GM21390 (cell line): Measurements from ENCODE around the gene KIF7.
"Not testable (repeated sequence)": the region's sequence is repeated elsewhere in the genome, so short reads cannot be mapped to it uniquely, and the experiment has no call there.

Source experiments
- ATAC-seq: cut with Tn5 transposase; IDR thresholded peaks from one replicate; pipeline ENCODE4 v1.9.1; 2021; ENCODE audit not compliant: unreplicated experiment

Gene KIF7

DNA sequence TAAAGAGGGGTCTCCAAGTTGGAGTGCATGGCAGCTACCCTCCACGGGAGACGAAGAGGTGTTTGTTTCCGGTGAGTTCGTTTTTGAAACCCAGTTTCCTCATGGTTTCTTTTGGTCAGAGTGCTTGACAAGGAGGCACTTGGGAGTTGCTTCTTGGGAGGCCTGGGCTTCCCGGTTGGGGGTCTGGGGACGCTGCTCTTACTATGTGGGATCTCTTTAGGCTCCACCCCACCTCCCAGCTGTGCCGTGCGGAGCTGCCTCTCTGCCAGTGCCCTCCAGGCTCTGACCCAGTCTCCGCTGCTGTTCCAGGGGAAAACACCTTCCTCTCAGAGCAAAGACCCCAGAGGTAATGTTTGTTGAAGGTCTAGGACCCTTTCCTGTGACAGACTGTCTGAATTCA, 29.6 kb downstream of the KIF7 start:
- ATAC-seq = no peak

DNA sequence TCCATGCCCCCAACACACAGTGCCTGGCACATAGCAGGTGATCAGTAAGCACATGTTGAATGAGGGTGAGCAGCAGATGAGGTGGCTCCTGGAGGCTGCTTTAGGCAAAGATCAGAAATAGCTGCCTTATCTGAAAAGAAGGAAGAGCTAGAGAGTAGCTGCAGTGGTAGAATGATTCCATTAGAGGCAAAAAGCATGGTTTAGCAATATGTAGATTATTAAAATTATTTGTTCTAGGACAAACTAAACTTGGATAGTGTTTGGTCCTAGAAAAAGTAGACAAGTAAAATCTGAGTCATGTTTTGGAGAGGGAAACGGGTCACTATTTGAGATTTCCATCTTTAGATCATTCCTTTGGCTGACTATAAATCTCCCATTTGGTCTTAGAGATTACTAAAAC, 32.1 kb downstream of the KIF7 start:
- no peak for ATAC-seq

DNA sequence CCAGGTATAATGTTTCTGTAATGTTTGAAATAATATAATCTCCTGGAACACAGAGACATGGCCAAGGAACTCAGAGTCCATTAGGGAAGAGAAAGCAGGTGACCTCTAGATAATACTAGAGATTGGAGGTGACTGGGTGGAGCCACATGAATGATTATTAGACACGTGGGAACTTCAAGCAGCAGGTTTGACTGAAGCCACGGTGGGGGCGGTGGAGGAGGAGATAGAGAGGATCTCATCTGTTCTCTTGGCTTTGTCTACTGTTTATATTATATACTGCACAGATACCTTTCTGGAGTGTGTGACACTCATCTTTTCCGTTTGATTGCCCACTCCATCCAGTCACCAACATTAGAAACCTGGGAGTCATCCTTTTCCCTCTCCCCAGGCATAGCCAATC, 33.7 kb downstream of the KIF7 start:
- ATAC-seq = no peak

DNA sequence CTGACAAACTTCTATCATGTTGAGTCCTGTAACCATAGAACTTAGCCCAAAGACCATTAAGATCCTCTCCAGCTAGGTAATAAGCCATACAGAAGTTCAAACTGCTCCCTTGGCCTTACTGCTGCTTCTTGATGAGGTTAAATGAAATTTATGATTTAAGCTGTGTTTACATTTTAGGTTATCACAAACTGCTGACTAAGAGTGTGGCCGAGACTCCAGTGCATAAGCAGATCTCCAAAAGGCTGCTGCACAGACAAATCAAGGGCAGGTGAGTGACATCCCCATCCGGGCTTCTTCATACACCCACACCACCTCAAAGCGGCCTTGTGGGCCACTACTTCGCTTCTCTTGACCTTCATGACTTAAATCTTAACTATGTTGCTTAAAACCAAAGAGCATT, 39.0 kb downstream of the KIF7 start:
- no peak for ATAC-seq

DNA sequence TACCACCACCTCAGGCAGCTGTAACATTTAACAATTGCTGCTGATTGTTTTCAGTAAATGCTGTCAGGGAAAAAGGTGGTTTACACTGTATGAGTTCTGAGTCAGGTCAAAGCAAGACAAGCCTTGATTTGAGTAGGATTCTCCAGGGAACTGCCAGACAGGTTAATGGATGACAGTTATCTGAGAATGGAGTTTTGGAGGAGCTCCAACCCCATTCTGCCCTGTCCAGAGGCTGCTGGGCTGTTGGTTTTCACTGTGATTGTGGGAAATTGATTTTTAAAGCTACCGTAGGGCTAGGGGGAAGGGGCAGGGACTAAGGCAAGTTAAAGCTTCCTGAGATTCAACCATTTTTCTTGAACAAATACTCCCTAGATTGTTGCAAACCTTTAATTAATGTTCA, 40.1 kb downstream of the KIF7 start:
- no peak for ATAC-seq

DNA sequence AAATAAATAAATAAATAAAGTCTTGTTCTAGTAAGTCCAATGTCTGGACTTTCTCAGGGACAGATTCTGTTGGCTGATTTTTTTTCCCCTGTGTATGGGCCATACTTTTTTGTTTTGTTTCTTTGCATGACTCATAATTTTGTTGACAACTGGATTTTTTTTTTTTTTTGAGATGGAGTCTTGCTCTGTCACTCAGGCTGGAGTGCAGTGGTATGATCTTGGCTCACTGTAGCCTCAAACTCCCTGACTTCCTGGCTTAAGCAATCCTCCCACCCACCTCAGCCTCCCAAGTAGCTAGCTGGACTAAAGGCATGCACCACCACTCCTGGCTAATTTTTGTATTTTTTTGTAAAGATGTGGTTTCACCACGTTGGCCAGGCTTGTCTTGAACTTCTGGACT, 41.1 kb downstream of the KIF7 start:
- no peak for ATAC-seq

DNA sequence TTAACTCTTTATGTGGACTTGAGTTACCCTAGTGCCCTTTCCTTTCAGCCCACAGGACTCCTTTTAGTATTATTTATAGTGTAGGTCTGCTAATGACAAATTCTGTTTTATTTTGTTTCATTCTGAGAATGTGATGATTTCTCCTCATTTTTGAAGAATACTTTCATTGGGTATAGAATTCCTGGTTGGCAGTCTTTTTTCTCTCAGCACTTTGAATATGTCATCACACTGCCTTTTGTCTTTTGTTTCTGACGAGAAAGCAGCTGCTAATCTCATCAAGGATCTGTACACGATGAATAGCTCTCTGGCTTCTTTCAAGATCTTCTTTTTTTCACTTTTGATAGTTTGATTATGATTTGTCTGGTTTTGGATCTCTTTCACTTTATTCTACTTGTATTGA, 42.2 kb downstream of the KIF7 start:
- no peak for ATAC-seq

DNA sequence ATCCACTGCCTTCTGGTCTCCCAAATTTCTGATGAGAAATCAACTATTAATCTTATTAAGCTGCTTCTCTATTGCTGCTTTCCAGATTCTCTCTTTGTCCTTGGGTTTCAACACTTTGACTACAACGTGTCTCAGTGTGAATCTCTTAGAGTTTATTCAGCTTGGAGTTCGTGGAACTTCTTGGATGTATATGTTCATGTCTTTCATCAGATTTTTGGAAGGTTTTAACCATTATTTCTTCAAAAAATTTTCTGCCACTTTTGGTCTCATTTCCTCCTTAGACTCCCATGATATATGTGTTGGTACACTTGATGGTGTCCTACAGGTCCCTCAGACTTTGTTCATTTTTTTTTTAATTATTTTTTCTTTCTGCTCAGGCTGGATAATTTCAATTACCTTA, 44.0 kb downstream of the KIF7 start:
- no peak for ATAC-seq

DNA sequence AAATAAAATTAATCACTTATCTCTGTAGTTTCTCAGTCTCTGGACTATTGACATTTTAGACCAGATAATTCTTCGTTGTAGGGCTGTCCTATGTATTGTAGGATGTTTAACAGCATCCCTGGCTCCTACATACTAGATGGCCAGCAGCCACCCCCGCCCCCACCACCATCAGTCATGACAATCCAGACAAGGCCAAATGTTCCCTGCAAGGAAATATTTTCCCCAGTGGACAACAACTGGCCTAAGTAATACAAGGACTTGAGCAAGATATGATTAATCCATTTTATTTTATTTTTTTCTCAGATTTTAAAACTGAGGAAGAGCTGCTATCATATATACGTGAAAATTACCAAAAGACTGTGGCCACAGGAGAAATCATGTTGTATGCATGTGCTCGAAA, 56.2 kb downstream of the KIF7 start:
- ATAC-seq = no peak

DNA sequence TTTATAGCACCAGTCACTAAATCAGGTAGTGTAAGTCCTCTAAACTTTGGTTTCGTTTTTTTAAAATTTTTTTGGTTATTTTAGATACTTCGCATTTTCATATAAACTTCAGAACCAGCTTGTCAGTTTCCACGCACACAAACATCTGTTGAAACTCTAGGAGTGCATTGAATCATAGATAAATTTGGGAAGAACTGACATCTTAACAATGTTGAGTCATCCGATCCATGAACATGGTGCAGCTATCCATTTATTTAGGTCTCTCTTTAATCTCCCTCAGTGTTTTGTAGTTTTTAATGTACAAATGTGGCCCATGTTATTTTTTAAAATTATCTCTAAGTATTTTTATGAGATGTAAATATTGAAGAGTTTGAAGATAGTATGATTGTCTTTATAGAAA, 62.2 kb downstream of the KIF7 start:
- ATAC-seq = no peak

DNA sequence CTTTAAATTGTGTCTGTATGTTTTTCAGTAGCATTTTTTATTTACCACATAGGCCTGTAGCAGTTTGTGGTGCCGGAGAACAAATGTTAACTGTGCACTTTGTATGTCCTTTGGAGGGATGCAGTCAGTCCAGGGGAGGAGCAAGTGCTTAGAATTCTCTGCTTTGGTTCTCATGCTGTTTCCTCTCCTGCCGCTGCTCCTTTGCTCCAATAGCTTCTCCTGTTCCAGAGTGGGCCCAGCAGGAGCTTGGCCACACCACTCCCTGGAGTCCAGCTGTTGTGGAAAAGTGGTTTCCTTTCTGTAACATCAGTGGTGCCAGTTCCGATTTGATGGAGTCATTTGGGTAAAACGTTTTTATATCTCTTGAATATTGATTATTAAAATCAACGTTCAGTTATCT, 63.4 kb downstream of the KIF7 start:
- ATAC-seq = no peak

DNA sequence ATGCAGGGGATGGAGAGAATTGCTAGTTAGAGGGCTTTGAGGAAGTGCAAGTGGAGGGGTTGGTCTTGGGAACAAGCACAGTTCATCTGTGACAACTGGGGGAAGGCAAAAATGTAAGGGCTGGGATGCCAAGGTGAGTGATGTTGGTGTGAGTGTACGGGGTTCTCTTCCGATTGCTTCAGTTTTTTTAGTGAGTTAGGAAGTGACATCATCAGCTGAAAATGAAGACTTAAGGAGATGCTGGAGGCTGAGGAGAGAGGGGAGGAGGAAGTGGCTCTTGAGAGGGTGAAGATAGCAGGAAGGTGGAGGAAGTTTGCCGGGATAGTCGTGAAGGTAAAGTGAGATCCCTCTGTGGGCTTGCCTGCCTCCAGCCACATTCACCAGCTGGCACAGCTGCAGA, 67.3 kb downstream of the KIF7 start:
- no peak for ATAC-seq

DNA sequence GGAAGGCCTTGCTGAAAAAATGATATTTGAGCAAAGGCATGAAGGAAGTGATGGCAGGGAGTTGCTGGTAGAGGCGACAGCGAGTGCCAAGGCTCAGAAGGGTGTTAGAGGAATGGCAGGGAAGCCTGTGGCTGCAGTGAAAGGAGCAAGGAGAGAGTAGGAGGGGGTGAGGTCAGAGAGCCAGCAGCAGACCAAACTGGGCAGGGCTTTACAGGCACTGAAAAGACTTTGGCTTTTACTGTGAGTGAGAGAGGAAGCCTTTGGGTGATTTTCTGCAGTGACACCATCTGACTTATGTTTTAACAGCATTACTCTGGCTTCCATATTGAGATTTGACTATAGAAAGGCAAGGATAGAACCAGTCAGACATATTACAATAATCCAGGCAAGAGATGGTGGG, 68.6 kb downstream of the KIF7 start:
- ATAC-seq = no peak

DNA sequence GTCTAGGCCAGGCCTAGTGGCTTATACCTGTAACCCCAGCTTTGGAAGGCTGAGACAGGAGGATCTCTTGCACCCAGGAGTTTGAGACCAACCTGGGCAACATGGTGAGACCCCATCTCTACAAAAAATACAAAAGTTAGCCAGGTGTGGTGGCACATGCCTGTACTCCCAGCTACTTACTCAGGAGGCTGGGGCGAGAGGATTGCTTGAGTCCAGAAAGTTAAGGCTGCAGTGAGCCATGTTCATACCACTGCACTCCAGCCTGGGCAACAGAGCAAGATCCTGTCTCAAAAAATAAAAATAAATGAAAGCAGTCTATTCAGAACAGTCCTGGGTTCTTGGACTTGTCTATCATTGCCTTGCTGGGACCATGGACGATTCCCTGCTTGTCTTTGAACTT, 74.5 kb downstream of the KIF7 start:
- not testable (repeated sequence) for ATAC-seq

DNA sequence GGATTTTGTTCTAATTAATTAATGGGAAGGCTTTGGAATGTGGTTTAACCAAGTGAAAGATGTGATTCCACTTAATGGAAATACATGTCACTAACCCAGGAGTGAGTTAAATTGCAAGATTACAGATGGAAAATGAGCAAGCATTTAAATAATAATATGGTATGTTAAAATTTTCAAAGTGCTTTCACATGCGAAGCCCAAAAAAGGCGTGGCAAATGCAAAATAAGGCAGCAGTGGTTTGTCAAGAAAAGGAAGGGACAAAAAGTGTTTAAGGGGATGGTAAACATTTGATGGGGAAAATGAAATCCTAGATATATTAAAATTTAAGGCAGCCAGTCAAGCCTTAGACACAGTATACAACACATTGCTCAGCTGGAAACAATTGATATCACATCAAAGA, 77.1 kb downstream of the KIF7 start:
- no peak for ATAC-seq
